KMS-11 (cell line): ENCODE results near the gene HOMER2.

ENCODE experiments used
- H2AFZ ChIP-seq: fragments of 200-600 bp; sonication (generic); 2 replicates; pipeline ENCODE4 v1.6.1; 2016; ENCODE audit warnings: antibody characterized with exemption, mixed run types, low read depth
- H3K27ac ChIP-seq: fragments of 200-600 bp; sonication (generic); 2 replicates; pipeline ENCODE4 v1.6.1; 2016; ENCODE audit warnings: mild to moderate bottlenecking, mixed run types
- H3K27me3 ChIP-seq: fragments of 200-600 bp; sonication (generic); 2 replicates; pipeline ENCODE4 v1.6.1; 2017; ENCODE audit warnings: mild to moderate bottlenecking, low read depth, mixed run types, moderate library complexity; ENCODE audit not compliant: insufficient read depth
- H3K36me3 ChIP-seq: fragments of 200-600 bp; sonication (generic); 2 replicates; pipeline ENCODE4 v1.6.1; 2017; ENCODE audit warnings: mild to moderate bottlenecking, mixed run types; ENCODE audit not compliant: insufficient read depth
- H3K4me1 ChIP-seq: fragments of 200-600 bp; sonication (generic); 2 replicates; pipeline ENCODE4 v1.6.1; 2016; ENCODE audit warnings: mild to moderate bottlenecking, low read depth, mixed run types; ENCODE audit not compliant: poor library complexity, severe bottlenecking
- H3K4me2 ChIP-seq: fragments of 200-600 bp; sonication (generic); 2 replicates; pipeline ENCODE4 v1.7.0; 2016; ENCODE audit warnings: mild to moderate bottlenecking, mixed run types
- H3K4me3 ChIP-seq: fragments of 200-600 bp; sonication (generic); IDR thresholded peaks from 2 replicates; pipeline ENCODE4 v1.6.1; 2017; ENCODE audit warnings: low read depth, low read length, mixed read lengths; ENCODE audit not compliant: insufficient read depth
- H3K79me2 ChIP-seq: fragments of 200-600 bp; sonication (generic); 2 replicates; pipeline ENCODE4 v1.6.1; 2016; ENCODE audit warnings: low read depth, mixed run types; ENCODE audit not compliant: insufficient read depth
- H3K9ac ChIP-seq: fragments of 200-600 bp; sonication (generic); 2 replicates; pipeline ENCODE4 v1.6.1; 2016; ENCODE audit warnings: mild to moderate bottlenecking, mixed run types
- H4K20me1 ChIP-seq: fragments of 200-600 bp; sonication (generic); 2 replicates; pipeline ENCODE4 v1.6.1; 2016; ENCODE audit warnings: mild to moderate bottlenecking, mixed run types; ENCODE audit not compliant: insufficient read depth
- TF ChIP-seq, protein P1 (sequence below): fragments of 200-600 bp; sonication (generic); conservative IDR thresholded peaks from 2 replicates; pipeline ENCODE4 v1.6.1; 2017; ENCODE audit warnings: low read depth, mild to moderate bottlenecking, antibody characterized with exemption, low read length, moderate library complexity, mixed read lengths

The HOMER2 gene

DNA sequence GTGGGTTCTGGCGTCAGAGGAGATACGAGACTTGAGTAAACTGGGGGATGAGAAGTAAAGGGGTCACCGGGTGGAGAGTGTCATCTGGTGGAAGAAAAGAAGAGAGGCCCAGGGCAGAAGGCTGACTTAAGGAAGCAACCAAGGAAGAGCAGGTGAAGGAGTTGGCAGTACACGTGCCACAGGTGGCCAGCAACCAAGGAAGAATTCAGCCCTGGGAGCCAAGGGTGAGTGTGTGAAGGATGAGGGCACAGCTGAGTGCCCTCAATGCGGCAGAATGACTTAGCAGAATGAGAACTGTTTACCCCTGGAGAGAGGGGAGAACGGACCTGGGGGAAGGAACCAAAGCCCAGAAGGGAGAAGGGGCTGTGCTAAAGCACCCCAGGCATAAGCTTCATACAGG is 71.8 kb downstream of the HOMER2 start:
- no peak overlapping the region for H3K27ac ChIP-seq
- H3K4me1 ChIP-seq, result no peaks in the 10 kb centered on the region
- H4K20me1 ChIP-seq, result no peaks in the 10 kb centered on the region
- H3K9ac ChIP-seq, result no peak overlapping the region
- H3K27me3 ChIP-seq, result no peaks in the 10 kb centered on the region
- H3K36me3 ChIP-seq, result no peaks in the 10 kb centered on the region
- no peak overlapping the region for H3K4me2 ChIP-seq
- H2AFZ ChIP-seq, result no peak overlapping the region
- no peak overlapping the region for H3K4me3 ChIP-seq
- no peaks in the 10 kb centered on the region for H3K79me2 ChIP-seq
- TF ChIP-seq, protein P1, sequence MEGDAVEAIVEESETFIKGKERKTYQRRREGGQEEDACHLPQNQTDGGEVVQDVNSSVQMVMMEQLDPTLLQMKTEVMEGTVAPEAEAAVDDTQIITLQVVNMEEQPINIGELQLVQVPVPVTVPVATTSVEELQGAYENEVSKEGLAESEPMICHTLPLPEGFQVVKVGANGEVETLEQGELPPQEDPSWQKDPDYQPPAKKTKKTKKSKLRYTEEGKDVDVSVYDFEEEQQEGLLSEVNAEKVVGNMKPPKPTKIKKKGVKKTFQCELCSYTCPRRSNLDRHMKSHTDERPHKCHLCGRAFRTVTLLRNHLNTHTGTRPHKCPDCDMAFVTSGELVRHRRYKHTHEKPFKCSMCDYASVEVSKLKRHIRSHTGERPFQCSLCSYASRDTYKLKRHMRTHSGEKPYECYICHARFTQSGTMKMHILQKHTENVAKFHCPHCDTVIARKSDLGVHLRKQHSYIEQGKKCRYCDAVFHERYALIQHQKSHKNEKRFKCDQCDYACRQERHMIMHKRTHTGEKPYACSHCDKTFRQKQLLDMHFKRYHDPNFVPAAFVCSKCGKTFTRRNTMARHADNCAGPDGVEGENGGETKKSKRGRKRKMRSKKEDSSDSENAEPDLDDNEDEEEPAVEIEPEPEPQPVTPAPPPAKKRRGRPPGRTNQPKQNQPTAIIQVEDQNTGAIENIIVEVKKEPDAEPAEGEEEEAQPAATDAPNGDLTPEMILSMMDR, result no peak

DNA sequence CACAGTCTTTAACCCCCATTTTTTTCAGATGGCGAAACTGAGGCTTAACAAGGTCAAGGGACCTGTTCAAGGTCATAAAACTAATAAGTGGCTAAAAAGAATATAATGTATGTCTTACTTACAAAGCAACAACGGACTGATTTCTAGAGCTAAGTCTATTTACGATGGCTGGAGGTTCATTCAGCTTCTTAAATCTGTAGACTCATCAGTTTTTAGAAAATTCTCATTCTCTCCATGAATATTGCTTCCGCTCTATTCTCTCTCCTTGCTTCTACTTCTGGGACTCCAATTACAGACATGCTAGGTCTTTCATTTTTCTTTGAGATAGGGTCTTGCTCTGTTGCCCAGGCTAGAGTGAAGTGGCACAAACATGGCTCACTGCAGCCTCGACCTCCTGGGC is 74.2 kb downstream of the HOMER2 start:
- Histone ChIP-seq H3K79me2 (no peaks in the 10 kb centered on the region), H3K27me3 (no peaks in the 10 kb centered on the region), H3K4me1 (no peaks in the 10 kb centered on the region), H3K27ac (no peak overlapping the region), H3K4me2 (no peak overlapping the region), H4K20me1 (no peaks in the 10 kb centered on the region), H2AFZ (no peak overlapping the region), H3K4me3 (no peak overlapping the region), H3K9ac (no peak overlapping the region), H3K36me3 (no peaks in the 10 kb centered on the region)
- TF ChIP-seq, protein P1, result no peak

DNA sequence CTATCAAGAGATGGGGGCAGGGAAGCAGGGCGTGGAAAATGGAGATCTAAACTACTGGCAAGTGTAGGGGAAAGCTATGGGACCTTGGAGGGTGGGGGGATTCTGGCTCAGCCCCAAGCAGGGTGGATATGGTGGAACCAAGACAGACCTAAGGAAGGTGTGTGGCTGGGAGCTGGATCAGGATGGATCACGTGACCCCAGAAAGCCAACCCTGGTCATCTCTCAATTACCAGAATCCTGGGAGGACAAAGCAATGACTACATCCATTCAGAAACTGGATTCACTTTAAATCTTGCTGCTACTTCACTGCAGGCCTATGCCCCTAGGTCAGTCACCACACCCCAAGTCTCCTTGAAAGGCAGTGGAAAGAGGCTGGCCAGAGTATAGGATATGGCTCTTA is 74.7 kb downstream of the HOMER2 start:
- TF ChIP-seq, protein P1, result no peak
- Histone ChIP-seq H3K79me2 (no peaks in the 10 kb centered on the region), H4K20me1 (no peaks in the 10 kb centered on the region), H3K4me2 (no peak overlapping the region), H3K27me3 (no peaks in the 10 kb centered on the region), H3K9ac (no peak overlapping the region), H3K36me3 (no peaks in the 10 kb centered on the region), H3K27ac (no peak overlapping the region), H2AFZ (no peak overlapping the region), H3K4me3 (no peak overlapping the region), H3K4me1 (no peaks in the 10 kb centered on the region)

DNA sequence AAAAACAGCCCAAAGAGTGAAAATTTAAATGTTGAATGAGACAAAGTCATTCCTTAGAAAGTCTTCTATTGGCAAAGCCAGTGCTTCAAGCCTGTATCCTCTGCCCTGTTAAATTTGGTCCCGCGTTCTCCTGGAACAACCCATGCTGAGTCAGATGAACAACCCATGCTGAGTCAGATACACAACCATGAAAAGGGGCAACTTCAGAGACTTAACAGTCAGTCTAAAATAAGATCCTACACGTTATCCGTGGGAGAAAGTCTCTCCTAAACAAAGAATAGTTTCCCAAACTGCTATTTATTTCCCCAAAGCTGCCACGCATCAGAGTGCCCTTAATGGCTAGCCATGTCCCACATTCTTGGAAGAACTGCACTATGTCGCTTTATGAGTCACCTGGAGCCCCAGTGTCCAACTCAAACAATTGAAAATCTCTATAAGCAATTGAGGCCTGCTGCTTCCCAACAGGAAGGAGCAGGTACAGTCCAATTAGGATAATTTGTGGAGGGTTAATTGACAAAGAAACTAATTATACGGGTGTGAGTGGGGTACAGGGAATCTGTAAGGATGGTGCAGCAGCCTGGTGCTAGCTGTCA is 77.0 kb downstream of the HOMER2 start:
- no peaks in the 10 kb centered on the region for H3K79me2 ChIP-seq
- H2AFZ ChIP-seq, result no peak overlapping the region
- no peak overlapping the region for H3K9ac ChIP-seq
- no peaks in the 10 kb centered on the region for H4K20me1 ChIP-seq
- no peaks in the 10 kb centered on the region for H3K36me3 ChIP-seq
- no peak overlapping the region for H3K4me2 ChIP-seq
- TF ChIP-seq, protein P1, result no peak
- no peaks in the 10 kb centered on the region for H3K4me1 ChIP-seq
- no peak overlapping the region for H3K27ac ChIP-seq
- no peak overlapping the region for H3K4me3 ChIP-seq
- H3K27me3 ChIP-seq, result no peaks in the 10 kb centered on the region
